T-cell (primary cell): ENCODE measurements around the gene MAPK8IP3. TPM values are rescaled to one million over a fixed set of nuclear protein-coding genes. Genes with fewer than 3 reads are reported as not detected.

Experiments
- ATAC-seq, 4 experiments: fragments of 200-7000 bp in 3 of 4; fragments of 150-1000 bp in 1 of 4; cut with Tn5 transposase; replicated peaks in 1 of 4; 1 replicate in 3 of 4; 2 replicates in 1 of 4; pipeline ENCODE4 v1.10.0; 2021; ENCODE audit warnings: moderate library complexity in 3 of 4, mild to moderate bottlenecking in 2 of 4, moderate number of reproducible peaks in 1 of 4
- CTCF ChIA-PET, 2 donors: fragments of 300-600 bp; sonication (Branson Sonifier 250); formaldehyde crosslinking; loops; one replicate each; lab custom pipeline; 2022; ENCODE audit warnings: antibody characterized with exemption in 2 of 2; lab: Charles Lee
- POLR2A ChIA-PET, 2 donors: fragments of 300-600 bp; sonication (Branson Sonifier 250); formaldehyde crosslinking; loops; one replicate each; lab custom pipeline; 2022; ENCODE audit warnings: antibody characterized with exemption in 2 of 2; lab: Charles Lee
- DNase-seq, 35 experiments: peaks; one replicate each; pipeline versions ENCODE4 v3.0.0 to v3.0.0-alpha.2; 2013 to 2023
- H3K27ac ChIP-seq: one replicate; pipeline ENCODE4 v1.5.1; 2013; ENCODE audit warnings: low read length
- H3K27me3 ChIP-seq, 2 experiments: replicated peaks in 1 of 2; 1 replicate in 1 of 2; 2 replicates in 1 of 2; pipeline versions ENCODE4 v1.6.1 to v1.7.0; 2013; ENCODE audit warnings: low read length in 1 of 2, mixed read lengths in 1 of 2; ENCODE audit not compliant: control insufficient read depth in 2 of 2, insufficient read depth in 2 of 2; ENCODE audit errors: extremely low read depth in 1 of 2
- H3K36me3 ChIP-seq, 2 donors: 1 replicate in 1 of 2; 2 replicates in 1 of 2; pipeline versions ENCODE4 v1.6.1 to v1.7.0; 2013; ENCODE audit warnings: low read length in 1 of 2; ENCODE audit not compliant: control insufficient read depth in 2 of 2, insufficient read depth in 1 of 2; ENCODE audit errors: extremely low read depth in 1 of 2
- H3K4me1 ChIP-seq, 2 experiments: 1 replicate in 1 of 2; 2 replicates in 1 of 2; pipeline versions ENCODE4 v1.6.1 to v1.7.0; 2013; ENCODE audit warnings: low read length in 2 of 2, mixed read lengths in 1 of 2; ENCODE audit not compliant: insufficient read depth in 2 of 2, control insufficient read depth in 1 of 2; ENCODE audit errors: extremely low read depth in 1 of 2
- H3K4me3 ChIP-seq, 2 donors: 1 replicate in 1 of 2; 2 replicates in 1 of 2; pipeline versions ENCODE4 v1.5.1 to v1.7.0; 2013; ENCODE audit warnings: mild to moderate bottlenecking in 2 of 2, low read length in 1 of 2, moderate library complexity in 1 of 2; ENCODE audit not compliant: control insufficient read depth in 1 of 2; ENCODE audit errors: extremely low read depth in 1 of 2
- H3K9me3 ChIP-seq: 2 replicates; pipeline ENCODE4 v1.7.0; 2013
- H3K27ac Mint-ChIP-seq, 2 donors: one replicate each; pipeline ENCODE4 v1.8.0; 2020 to 2021; ENCODE audit warnings: mild to moderate bottlenecking in 2 of 2, mixed read lengths in 2 of 2
- H3K27me3 Mint-ChIP-seq, 2 donors: one replicate each; pipeline ENCODE4 v1.8.0; 2021 to 2022; ENCODE audit warnings: mixed read lengths in 2 of 2
- H3K36me3 Mint-ChIP-seq: one replicate; pipeline ENCODE4 v1.8.0; 2021; ENCODE audit warnings: mixed read lengths
- H3K4me1 Mint-ChIP-seq, 3 donors: one replicate each; pipeline ENCODE4 v1.8.0; 2020 to 2022; ENCODE audit warnings: mixed read lengths in 3 of 3, mild to moderate bottlenecking in 1 of 3
- H3K4me3 Mint-ChIP-seq, 3 donors: one replicate each; pipeline ENCODE4 v1.8.0; 2020 to 2022; ENCODE audit warnings: mild to moderate bottlenecking in 3 of 3, mixed read lengths in 3 of 3, moderate library complexity in 3 of 3
- H3K9me3 Mint-ChIP-seq, 3 donors: one replicate each; pipeline ENCODE4 v1.8.0; 2020 to 2022; ENCODE audit warnings: mixed read lengths in 3 of 3
- WGBS: methylation state at CpG from one replicate; pipeline ENCODE4 v1.1.5; 2013; ENCODE audit warnings: missing lambda C conversion rate; ENCODE audit not compliant: insufficient coverage; 5-methylcytosine and 5-hydroxymethylcytosine counted together
- total RNA-seq, 35 experiments: library from RNA in 6 of 35; stranded (reverse) in 6 of 35; fragments of 120-200 nt in 1 of 35; gene quantifications; one replicate each; pipeline versions ENCODE4 v1.2.1 to v1.2.4 and lab custom pipeline; 2013 to 2026

MAPK8IP3 gene
- total RNA-seq, 5 donors from 2014 or later (not counting 1 experiment from before 2014, with no cell fraction given), result 216 to 309 (median 290) TPM

DNA sequence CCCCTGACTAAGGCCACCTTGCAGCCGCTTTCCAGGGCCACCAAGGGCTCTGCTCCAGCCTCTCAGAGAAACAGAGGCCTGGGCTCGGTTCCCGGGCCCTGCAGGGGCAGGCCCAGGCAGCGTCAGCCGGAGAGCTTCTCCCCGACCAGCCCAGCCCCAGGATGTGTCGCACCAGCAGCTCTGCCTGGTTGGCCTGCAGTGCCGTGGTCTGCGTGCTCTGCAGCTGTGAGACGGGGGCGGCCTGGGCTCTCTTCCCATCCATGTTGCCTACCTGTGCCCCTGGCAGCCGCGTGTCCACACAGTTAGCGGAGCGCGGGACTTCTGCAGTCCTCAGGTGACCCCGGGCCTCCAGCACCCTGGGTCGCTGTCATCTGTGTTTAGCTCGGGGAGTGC, 82.7 kb downstream of the MAPK8IP3 start:
- Mint-ChIP-seq H3K36me3 (peaks cover 5% of the 10 kb centered on the region), H3K27me3 (no peaks in the 10 kb centered on the region), H3K27ac (no peak overlapping the region), H3K9me3 (no peaks in the 10 kb centered on the region), H3K4me1 (peaks cover 4 to 18% (median 16%) of the 10 kb centered on the region in 3 donors), H3K4me3 (no peak overlapping the region)
- Histone ChIP-seq H3K36me3 (peaks cover 23 to 54% of the 10 kb centered on the region in 2 donors), H3K4me1 (peaks cover 0 to 38% of the 10 kb centered on the region in 2 experiments), H3K27ac (no peak overlapping the region), H3K27me3 (no peaks in the 10 kb centered on the region), H3K9me3 (no peaks in the 10 kb centered on the region), H3K4me3 (no peak overlapping the region)
- ATAC-seq (no peak), DNase-seq (no peak)
- ChIA-PET POLR2A (no interaction called here), CTCF (no interaction called here)
- 92% methylated on average over 19 of the region's 19 CpGs for WGBS

DNA sequence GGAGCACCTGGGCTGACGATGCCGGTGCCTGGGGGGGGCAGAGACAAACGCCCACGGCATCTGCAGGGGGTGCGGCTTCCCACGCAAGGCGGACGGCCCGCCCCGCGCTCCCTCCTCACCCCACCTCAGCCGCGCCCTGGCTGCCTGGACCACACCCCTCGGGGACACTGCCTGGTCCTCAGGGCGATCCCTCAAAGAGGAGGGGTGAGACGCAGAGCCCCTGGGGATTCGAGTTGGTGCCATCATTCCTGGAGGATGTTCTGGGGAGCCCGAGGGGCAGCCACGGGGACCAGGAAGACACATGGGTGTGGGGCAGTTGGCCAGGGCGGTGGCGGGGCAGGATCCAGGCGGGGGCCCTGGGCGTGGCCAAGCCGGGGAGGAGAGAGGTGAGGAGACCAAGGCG, 83.6 kb downstream of the MAPK8IP3 start:
- Mint-ChIP-seq H3K27me3 (no peaks in the 10 kb centered on the region), H3K27ac (no peak overlapping the region), H3K4me1 (peaks cover 4 to 14% (median 11%) of the 10 kb centered on the region in 3 donors), H3K4me3 (no peak overlapping the region), H3K36me3 (peaks cover 5% of the 10 kb centered on the region), H3K9me3 (no peaks in the 10 kb centered on the region)
- CTCF ChIA-PET, result no interaction called here
- H3K27me3 ChIP-seq, result no peaks in the 10 kb centered on the region
- POLR2A ChIA-PET, result interaction anchor here in 1 of 2 donors (0.6 kb wide), 1 partner anchor 382 kb away, joined by 5 read pairs; no protein-coding TSS in a partner anchor
- H3K9me3 ChIP-seq, result no peaks in the 10 kb centered on the region
- H3K4me3 ChIP-seq, result no peak overlapping the region
- H3K4me1 ChIP-seq, result peaks cover 0 to 30% of the 10 kb centered on the region in 2 experiments
- DNase-seq (no peak), ATAC-seq (no peak)
- peaks cover 23 to 50% of the 10 kb centered on the region in 2 donors for H3K36me3 ChIP-seq
- H3K27ac ChIP-seq, result no peak overlapping the region
- WGBS, result 91% methylated on average over 5 of the region's 25 CpGs

DNA sequence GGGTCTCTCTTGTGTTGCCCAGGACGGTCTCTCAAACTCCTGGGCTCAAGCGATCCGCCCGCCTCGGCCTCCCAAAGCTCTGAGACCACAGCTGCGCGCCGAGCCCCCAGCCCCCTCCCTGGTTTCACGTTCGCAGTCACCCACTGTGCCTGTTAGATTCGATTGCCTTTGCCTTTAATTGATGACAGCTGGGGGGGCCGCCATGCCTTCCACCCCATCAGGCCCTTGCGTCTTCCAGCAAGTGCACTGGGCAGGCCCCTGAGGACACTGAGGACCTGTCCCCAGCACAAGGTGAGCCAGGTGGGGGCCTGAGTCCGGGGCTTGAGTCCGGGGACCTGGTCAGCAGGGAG, 84.2 kb downstream of the MAPK8IP3 start:
- 98% methylated on average over 14 of the region's 15 CpGs for WGBS
- H3K4me3 Mint-ChIP-seq, result no peak overlapping the region
- no peaks in the 10 kb centered on the region for H3K27me3 ChIP-seq
- no peaks in the 10 kb centered on the region for H3K9me3 ChIP-seq
- H3K27ac ChIP-seq, result no peak overlapping the region
- H3K4me1 ChIP-seq, result peaks cover 0 to 24% of the 10 kb centered on the region in 2 experiments
- ChIA-PET POLR2A (no interaction called here), CTCF (no interaction called here)
- H3K27me3 Mint-ChIP-seq, result no peaks in the 10 kb centered on the region
- ATAC-seq (no peak), DNase-seq (peak in 1 of 35 experiments; percentile 20)
- H3K4me1 Mint-ChIP-seq, result peaks cover 4 to 10% (median 7%) of the 10 kb centered on the region in 3 donors
- H3K9me3 Mint-ChIP-seq, result no peaks in the 10 kb centered on the region
- H3K36me3 Mint-ChIP-seq, result peaks cover 5% of the 10 kb centered on the region
- H3K27ac Mint-ChIP-seq, result no peak overlapping the region
- no peak overlapping the region for H3K4me3 ChIP-seq
- H3K36me3 ChIP-seq, result peaks cover 20 to 48% of the 10 kb centered on the region in 2 donors

DNA sequence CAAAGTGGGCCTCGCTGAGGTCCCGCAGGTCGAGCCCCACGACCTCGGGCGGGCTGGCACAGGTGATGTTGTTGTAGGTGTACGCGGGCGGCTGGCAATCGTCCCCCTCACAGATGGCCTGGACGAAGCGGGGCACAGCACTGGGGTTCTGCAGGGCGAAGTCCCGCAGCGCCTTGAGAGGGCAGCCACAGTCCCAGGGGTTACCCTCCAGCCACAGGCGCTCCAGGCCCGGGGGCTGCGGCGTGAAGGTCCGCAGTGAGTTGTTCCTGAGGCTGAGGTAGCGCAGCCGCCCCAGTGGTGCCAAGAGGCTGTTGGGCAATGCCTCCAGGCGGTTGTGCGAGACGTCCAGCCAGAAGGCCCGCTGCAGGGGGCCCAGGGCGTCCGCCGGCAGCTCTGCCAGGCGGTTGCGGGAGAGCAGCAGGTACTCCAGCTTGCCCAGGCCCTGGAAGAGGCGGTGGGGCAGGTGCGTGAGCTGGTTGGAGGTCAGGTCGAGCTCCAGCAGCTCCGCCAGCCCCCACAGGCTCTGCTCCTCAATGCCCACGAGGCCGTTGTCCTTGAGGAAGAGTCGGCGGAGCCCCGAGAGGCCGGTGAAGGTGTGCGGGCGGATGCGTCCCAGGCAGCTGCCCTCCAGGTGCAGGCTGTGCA, 84.7 kb downstream of the MAPK8IP3 start:
- H3K36me3 ChIP-seq, result peaks cover 19 to 43% of the 10 kb centered on the region in 2 donors
- H3K27ac ChIP-seq, result no peak overlapping the region
- peaks cover 0 to 19% of the 10 kb centered on the region in 2 experiments for H3K4me1 ChIP-seq
- peaks cover 5% of the 10 kb centered on the region for H3K36me3 Mint-ChIP-seq
- no peak for ATAC-seq
- no peak overlapping the region for H3K27ac Mint-ChIP-seq
- 97% methylated on average over 38 of the region's 44 CpGs for WGBS
- ChIA-PET POLR2A (no interaction called here), CTCF (no interaction called here)
- H3K9me3 ChIP-seq, result no peaks in the 10 kb centered on the region
- no peak overlapping the region for H3K4me3 ChIP-seq
- no peaks in the 10 kb centered on the region for H3K27me3 ChIP-seq
- no peaks in the 10 kb centered on the region for H3K9me3 Mint-ChIP-seq
- peaks cover 2 to 5% (median 4%) of the 10 kb centered on the region in 3 donors for H3K4me1 Mint-ChIP-seq
- DNase-seq, result no peak
- no peaks in the 10 kb centered on the region for H3K27me3 Mint-ChIP-seq
- H3K4me3 Mint-ChIP-seq, result no peak overlapping the region

DNA sequence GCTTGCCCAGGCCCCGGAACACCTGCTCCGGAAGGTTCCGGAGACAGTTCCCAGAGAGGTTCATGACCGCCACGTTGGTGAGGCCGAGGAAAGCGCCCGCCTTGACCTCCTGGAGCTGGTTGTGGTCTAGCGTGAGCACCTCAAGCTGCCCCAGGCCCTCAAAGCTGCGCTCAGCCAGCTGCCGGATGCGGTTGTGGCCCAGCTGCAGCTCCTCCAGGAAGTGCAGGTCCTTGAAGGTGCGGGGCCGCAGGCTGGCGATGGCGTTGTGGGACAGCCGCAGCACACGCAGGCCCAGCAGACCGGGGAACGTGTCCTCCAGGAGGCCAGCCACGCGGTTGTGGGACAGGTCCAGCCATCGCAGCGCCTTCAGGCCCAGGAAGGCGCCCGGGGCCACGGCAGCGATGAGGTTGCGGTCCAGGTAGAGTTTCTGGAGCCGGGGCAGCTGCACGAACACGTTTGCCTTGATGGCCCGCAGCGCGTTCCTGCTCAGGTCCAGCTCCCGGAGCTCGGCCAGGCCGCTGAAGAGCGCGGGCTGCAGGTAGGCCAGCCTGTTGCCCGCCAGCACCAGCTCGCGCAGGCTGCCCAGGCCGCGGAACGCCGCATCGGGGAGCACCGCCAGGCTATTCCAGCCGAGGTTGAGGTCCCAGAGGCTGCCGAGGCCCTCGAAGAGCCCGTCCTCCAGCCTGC, 85.4 kb downstream of the MAPK8IP3 start:
- peaks cover 0 to 4% (median 1%) of the 10 kb centered on the region in 3 donors for H3K4me1 Mint-ChIP-seq
- ATAC-seq, result no peak
- no peaks in the 10 kb centered on the region for H3K27me3 Mint-ChIP-seq
- no peak overlapping the region for H3K4me3 Mint-ChIP-seq
- Histone ChIP-seq H3K27me3 (no peaks in the 10 kb centered on the region), H3K27ac (no peak overlapping the region), H3K9me3 (no peaks in the 10 kb centered on the region), H3K4me1 (peaks cover 0 to 13% of the 10 kb centered on the region in 2 experiments), H3K4me3 (no peak overlapping the region), H3K36me3 (peaks cover 19 to 40% of the 10 kb centered on the region in 2 donors)
- DNase-seq, result no peak
- POLR2A ChIA-PET, result no interaction called here
- no peaks in the 10 kb centered on the region for H3K9me3 Mint-ChIP-seq
- H3K27ac Mint-ChIP-seq, result no peak overlapping the region
- CTCF ChIA-PET, result no interaction called here
- peaks cover 5% of the 10 kb centered on the region for H3K36me3 Mint-ChIP-seq
- WGBS, result 95% methylated on average over 53 of the region's 53 CpGs

DNA sequence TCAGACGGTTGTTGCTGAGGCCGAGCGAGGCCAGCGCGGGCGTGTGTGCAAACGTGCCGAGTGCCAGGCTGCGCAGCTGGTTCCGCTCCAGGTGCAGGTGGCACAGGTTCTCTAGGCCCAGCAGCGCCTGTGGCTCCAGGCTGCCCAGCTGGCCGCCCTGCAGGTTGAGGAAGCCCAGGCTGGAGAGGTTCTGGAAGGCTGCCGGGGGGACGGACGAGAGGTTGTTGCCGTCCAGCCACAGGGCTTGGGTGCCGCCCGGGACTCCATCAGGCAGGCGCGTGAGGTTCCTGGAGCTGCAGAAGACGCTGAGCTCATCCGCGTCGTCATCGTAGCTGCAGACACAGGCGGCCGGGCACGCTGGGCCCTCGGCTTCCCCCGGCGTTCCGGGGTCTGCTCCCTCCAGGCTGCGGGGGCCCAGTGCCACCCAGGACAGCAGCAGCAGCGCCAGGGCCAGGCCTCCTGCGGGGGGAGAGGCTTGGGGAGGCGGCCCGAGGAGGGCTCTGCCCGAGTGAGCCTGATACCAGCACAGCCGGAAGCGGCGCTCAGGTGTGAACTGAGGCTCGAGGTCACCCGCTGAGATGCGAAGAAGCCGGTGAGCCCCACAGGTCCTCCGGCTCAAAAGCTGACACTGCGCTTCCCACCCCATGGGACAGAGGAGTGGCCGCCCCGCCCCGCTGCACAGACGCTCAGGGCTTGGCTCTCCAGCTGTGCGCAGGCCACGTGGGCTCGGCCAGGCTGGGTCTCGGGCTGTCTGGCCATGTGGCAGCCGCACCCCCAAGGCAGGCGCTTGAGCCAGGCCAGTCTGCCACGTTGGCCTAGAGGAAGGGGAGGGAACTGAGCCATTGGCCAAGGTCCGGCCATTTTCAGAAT, 86.2 kb downstream of the MAPK8IP3 start:
- no peak for DNase-seq
- Histone ChIP-seq H3K4me3 (no peak overlapping the region), H3K9me3 (no peaks in the 10 kb centered on the region), H3K27ac (no peak overlapping the region), H3K4me1 (peaks cover 0 to 9% of the 10 kb centered on the region in 2 experiments), H3K36me3 (peaks cover 14 to 32% of the 10 kb centered on the region in 2 donors), H3K27me3 (no peaks in the 10 kb centered on the region)
- peaks cover 0 to 4% (median 1%) of the 10 kb centered on the region in 3 donors for H3K4me1 Mint-ChIP-seq
- ChIA-PET CTCF (no interaction called here), POLR2A (interaction anchor here in 1 of 2 donors (0.6 kb wide), 1 partner anchor 135 kb away, joined by 5 read pairs; no protein-coding TSS in a partner anchor)
- H3K4me3 Mint-ChIP-seq, result no peak overlapping the region
- no peaks in the 10 kb centered on the region for H3K9me3 Mint-ChIP-seq
- no peak overlapping the region for H3K27ac Mint-ChIP-seq
- WGBS, result 96% methylated on average over 54 of the region's 59 CpGs
- H3K36me3 Mint-ChIP-seq, result peaks cover 5% of the 10 kb centered on the region
- H3K27me3 Mint-ChIP-seq, result no peaks in the 10 kb centered on the region
- no peak for ATAC-seq
